GM21619 (cell line): Measurements from ENCODE around the gene ITGA7.
"Not testable (repeated sequence)": the region's sequence is repeated elsewhere in the genome, so short reads cannot be mapped to it uniquely, and the experiment has no call there.

Source experiments
- ATAC-seq: cut with Tn5 transposase; IDR thresholded peaks from one replicate; pipeline ENCODE4 v1.9.1; 2021; ENCODE audit not compliant: unreplicated experiment

The ITGA7 gene

DNA sequence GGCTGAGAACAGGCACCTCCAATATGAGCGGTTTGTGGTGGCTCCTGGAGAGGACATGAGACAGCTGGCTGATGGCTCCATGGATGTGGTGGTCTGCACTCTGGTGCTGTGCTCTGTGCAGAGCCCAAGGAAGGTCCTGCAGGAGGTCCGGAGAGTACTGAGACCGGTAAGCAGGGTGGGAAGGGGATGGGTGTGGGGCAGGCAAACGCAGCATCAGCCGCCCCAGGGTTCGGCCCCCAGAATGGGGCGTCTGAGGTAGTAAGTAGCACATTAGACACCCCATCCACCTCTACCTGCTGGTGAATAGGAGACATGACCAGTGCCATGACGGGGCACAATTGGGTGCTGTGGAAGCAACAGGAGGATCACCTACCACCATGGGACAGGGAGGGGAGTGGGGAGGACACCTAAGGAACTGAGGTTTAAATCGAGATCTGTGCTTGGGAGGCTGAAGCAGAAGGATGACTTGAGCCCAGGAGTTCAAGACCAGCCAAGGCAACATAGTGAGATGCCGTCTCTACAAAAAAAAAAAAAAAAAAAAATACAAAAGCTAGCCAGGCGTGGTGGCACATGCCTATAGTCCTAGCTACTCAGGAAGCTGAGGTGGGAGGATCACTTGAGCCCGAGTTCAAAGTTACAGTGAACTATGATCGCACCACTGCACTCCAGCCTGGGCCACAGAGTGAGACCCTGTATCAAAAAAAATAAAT lies 25.5 kb downstream of the ITGA7 start:
- no peak for ATAC-seq

DNA sequence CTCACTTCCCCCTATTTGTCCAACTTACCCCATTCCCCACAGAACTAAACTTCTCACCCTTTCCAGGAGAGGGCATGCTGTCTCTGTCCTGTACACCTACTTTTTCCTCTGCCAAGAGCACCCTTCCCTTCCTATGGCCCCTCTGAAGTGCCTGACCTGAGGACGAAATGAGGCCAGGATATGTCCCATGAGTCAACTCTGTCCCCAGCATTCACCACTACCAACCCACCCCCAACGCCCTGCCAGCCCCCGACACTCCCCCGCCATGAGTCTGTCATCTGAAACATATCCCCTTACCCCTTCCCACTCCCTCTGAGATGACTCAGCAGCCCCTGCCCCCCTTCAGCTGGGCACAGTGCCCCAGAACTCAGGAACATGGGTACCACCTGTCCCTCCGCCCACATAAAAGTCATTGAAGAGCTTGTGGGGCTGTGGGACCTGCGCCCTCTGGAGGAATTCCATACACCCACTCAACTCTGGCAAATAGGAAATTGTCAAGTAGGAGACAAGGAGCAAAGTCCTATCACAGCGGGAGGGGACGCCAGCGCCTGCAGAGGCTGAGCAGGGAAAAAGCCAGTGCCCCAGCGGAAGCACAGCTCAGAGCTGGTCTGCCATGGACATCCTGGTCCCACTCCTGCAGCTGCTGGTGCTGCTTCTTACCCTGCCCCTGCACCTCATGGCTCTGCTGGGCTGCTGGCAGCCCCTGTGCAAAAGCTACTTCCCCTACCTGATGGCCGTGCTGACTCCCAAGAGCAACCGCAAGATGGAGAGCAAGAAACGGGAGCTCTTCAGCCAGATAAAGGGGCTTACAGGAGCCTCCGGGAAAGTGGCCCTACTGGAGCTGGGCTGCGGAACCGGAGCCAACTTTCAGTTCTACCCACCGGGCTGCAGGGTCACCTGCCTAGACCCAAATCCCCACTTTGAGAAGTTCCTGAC lies 26.3 kb downstream of the ITGA7 start:
- ATAC-seq: no peak

DNA sequence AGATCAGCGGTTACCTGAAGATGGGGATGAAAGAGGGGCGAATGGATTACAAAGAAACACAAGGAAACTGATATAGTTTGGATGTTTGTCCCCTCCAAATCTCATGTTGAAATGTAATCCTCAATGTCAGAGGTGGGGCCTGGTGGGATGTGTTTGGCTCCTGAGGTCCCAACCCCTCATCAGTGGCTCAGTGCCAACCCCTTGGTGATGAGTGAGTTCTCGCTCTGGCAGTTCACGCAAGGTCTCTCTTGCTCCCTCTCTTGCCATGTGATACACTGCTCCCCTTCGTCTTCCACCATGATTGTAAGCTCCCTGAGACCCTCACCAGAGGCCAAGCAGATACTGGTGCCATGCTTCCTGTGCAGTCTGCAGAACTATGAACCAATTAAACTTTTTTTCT lies 28.0 kb downstream of the ITGA7 start:
- ATAC-seq: no peak

DNA sequence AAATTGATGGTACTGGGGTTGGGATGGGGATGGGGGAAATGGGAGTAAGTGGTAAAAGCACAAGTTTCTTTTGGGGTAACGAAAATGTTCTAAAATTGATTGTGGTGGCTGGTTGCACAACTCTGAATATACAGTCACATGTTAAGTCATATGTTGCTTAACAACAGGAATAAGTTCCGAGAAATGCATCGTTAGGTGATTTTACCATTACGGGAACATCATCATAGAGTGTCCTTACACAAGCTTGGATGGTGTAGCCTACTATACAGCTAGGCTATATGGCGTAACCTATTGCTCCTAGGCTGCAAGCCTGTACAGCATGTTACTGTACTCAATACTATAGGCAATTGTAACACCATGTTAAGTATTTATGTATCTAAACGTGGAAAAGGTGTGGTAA lies 31.0 kb downstream of the ITGA7 start:
- ATAC-seq: no peak

DNA sequence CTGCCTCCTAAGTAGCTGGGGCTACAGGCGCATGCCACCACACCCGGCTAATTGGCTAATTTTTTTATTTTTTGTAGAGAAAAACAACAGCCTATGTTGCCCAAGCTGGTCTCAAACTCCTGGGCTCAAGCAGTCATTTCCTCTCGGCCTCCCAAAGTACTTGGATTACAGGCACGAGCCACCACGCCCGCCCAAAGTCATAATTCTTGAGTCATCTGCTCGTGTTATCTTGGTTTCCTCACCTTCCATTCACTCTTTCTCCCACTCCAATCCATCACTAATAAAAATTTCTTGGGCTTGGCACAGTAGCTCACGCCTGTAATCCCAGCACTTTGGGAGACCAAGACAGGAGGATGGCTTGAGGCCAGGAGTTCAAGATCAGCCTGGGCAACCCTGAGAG lies 32.0 kb downstream of the ITGA7 start:
- no peak for ATAC-seq

DNA sequence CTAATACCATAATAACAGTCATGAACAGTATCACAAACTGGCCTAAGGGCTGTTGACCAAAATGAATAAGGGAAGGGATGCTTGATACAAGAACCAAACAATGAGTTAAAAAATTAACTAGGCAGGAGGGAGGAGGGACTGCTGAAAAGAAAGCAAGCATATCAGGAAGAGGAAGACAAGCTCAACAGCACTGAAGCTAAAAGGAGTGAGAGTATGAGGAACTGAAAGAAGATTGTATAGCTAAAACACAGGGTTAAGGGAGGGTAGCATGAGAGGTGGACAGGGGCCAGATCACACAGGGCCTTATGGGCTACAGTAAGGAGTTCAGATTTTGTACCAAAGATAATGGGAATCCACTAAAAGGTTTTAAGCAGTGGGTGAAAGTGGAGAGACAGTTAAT lies 34.1 kb downstream of the ITGA7 start:
- peak; percentile 98 for ATAC-seq

DNA sequence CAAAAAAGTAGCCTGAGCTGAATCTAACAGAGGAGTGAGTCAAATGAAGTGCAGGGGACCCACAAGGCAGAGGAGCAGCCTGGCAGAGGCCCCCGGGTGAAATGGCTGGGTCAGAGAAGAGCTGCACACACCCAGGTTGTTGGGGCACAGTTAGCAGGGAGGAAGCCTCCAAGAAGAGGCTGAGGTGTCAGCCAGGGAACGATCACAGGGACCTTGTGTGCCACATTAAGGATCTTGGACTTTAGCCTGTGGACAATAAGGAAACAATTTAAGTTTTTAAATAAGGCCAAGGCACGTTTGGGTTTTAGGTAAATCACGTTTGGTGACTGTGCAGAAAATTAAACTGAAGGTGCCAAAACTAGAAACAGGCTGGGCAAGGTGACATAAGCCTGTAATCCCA lies 36.0 kb downstream of the ITGA7 start:
- ATAC-seq: no peak

DNA sequence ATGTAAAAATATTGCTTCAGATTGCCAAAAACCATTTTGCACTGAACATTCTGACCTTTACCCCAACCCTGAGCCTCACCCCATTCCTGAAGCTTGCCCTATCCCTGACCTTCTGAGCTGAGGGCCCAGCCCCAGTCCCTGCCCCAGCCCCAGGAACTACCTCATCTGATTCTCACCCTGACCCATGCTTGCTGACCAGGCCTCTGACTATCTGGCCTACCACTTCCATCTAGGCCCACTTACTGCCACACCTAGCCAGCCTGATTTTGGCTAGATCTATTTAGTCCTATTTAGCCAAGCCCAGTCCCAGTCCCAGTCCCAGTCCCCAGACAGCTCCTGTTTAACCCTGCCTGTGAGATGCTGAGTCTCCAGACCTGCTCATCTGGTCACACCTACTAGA lies 37.4 kb downstream of the ITGA7 start:
- ATAC-seq: no peak

DNA sequence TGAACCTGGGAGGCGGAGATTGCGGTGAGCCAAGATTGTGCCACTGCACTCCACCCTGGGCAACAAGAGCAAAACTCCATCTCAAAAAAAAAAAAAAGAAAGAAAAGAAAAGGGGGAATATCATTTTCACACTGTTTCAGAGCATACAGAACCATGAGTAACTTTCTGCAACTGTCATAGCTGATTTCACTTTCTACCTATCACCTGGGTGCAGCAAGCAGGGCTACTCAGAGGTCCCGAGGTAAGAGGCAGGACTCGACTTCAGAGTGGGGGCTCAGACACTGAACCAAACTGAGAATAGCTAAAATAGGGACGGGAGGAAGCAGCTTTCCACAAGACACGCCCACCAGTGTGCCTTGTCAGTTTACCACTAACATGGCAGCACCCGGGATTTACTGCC lies 41.2 kb downstream of the ITGA7 start:
- ATAC-seq: no peak

DNA sequence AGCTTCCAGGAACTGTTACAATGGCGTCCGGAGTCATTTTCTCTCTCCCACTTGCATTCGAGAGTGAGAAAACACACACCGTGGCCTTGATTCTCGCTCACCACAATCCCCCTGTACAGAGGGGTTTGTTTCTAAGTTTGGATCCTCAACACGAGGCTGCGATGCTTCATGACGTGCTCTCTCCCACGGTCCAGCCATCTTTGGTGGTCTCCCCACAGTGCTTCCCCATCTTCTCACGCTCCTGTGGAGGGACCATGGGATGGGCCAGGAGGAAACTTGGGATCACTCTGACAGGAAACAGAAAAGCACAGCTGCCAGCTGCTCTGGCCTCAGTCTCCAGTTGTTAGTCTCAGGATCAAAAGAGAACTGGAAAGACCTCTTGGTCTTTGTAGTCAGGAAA lies 42.9 kb downstream of the ITGA7 start:
- ATAC-seq: no peak

DNA sequence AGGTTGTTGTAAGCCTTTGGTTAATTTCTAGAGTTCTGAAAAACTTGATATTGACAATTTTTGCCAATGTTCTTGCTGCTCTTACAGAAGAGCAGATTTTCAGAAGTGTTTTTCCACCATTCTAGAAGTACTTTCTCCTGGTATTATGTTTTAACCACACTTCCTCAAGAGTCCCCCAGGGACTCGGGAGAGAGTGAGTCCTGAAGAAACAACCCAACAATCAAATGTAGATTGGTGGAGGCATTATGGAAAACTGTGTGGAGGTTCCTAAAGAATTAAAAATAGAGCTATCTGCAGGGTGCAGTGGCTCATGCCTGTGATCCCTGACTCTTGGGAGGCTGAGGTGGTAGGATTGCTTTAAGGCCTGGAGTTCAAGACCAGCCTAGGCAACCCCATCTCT lies 44.3 kb downstream of the ITGA7 start:
- ATAC-seq: no peak

DNA sequence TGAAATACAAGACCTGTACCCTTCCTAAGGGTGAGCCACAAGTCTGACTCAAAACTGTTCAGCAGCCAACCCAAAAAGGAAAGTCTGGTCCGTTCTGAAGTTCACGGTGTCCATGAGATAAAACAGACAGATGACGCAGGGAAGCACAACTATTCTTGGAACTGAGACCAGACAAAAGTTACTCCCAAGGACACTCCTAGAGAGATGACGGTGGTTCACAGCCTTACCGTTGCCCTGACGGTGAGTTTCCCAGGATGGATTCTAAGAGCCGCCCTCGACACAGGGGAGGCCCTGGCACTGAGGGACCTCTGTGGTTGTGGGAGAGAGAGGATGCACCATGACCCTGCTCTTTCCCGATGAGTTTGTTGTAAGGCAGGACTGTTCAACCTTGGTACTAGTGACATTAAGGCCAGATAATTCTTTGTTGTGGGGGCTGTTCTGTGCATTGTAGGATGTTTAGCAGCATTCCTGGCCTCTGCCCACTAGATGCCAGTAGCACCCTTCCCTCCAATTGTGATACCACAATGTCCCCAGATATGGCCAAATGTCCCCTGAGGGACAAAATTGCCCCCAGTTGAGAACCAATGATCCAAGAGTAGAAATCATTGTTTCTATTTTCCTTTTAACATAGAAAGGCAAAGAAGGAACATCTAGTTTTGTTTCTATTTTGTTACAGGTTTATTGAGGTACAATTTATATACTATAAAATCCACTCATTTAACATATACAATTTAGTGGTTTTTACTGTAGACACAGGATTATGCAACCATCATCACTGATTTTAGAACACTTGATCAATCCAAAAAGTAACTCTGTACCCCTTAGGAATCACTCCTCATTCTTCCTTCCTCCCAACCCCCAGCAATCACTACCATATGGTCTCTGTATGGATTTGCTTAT lies 48.0 kb downstream of the ITGA7 start:
- no peak for ATAC-seq

DNA sequence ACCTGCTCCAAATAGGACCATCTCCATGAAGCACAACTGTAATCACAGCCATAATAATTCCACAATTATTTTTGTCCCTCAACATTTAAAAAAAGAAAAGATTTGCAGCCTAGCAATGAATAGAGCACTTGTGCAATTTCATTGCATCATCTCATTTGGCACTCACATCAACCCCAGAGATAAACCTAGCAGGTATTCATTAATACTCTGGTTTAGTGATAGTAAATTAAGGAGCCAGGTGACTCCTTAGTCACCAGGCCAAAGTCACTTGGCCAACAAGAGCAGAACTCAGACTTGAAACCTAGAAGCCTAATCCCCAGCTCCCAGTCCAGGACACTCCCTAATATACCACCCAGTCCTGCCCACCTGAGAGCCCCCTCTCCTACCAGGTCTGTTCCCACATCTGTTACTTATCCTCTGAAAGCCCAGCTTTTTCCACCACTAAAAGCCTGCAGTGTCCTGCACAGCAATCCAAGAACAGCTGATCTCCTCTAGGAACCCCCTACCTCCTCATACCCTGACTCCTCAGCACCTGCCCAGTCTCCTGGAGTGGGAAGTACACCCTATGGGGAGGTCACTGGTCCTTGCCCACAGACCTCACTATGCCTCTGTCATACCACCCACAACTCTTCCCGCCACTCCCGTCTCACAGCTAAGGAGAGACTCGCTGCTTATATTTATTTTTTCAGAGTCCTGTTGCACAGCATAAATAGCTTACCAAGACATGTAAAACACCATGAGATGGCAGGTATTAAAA lies 48.9 kb downstream of the ITGA7 start:
- no peak for ATAC-seq

DNA sequence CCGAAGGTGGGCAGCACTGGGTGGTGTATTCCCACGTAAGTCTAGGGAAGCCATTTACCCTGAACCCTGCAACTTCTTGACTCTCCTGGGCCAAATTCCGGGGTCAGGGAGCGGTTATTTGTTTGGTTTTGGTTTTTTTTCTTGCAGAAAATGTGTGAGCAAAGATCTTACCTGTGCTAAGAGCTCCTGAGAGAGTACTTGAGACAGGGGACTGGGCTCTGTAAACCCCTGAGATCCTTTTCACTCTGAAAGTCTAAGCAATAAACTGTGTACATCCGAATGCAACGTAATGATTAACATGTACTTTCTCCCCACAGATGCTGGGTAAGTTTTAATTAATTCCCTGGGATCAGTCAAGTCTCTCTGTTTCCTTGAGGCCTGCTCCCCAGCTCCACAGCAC lies 49.5 kb downstream of the ITGA7 start:
- no peak for ATAC-seq

DNA sequence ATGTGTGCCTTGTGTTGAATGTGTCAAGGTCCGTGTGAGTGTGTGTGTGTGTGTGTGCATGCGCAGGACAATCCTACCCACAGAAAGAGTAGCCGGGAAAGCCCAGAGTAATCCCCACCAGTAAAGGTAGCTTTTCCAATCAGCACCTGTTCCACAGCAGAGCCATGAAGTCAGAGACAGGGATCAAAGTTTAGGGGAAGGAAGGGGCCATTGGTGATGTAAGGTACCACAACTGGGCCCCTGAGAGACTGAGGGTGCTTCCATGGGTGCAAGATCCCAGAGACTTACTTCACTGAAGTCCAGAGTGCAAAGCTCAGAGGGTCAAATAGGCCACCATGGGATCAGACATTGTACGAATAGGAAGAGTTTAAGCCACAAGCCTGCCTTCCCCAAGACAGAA lies 50.5 kb downstream of the ITGA7 start:
- ATAC-seq: no peak

DNA sequence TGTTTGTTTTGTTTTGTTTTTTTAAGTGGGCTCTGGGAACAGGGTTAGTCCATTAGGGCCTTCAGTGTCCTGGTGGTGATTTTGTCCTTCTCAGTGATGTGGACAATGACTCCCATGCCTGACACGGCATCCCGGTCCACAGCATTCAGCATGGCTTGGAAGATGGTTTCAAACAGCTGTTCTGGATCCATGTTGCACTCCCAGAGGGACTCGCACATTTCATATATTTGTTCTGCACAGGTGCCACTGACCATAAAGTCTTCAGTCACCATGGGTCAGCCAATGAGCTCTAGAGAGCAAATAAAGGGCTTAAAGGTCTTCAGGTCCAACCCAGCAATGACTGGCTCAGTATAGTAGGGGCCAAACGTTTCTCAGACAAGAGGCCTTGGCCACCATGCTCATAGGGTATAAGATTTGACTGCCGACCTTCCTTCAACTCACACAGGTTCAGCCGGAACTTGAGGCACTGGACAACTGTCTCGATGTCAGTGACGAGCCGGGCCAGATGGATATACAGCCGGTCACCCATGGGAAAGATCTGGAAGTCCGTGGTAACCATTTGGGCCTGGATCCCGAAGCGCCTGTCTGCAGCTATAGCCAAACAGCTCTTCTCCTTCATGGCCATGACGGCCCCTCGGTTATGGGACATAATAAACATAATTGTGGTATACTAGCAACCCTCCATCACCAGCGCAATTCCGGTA lies 53.0 kb downstream of the ITGA7 start:
- no peak for ATAC-seq

DNA sequence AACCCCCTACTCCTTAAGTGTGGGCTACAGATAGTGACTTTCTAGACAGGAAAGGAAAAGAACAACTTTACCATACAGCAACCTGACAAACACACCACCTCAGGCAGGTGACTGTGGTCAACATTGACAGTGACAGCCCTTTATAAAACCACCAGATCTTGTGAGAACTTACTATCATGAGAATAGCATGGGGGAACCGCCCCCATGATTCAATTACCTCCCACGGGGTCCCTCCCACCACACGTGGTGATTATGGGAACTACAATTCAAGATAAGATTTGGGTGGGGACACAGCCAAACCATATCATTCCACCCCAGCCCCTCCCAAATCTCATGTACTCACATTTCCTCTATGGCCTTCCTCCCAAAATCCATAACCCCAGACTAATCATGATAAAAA lies 54.7 kb downstream of the ITGA7 start:
- ATAC-seq: no peak

DNA sequence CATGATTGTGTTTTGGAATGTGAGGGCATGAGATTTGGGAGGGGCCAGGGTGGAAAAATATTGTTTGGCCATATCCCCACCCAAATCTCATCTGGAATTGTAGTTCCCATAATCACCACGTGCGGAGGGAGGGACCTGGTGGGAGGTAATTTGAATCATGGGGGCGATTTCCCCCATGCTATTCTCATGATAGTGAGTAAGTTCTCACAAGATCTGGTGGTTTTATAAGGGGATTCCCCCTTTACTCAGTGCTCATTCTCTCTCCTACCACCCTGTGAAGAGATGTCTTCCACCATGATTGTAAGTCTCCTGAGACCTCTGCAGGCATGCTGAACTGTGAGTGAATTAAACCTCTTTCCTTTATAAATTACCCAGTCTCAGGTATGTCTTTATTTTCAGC lies 55.4 kb downstream of the ITGA7 start:
- no peak for ATAC-seq

DNA sequence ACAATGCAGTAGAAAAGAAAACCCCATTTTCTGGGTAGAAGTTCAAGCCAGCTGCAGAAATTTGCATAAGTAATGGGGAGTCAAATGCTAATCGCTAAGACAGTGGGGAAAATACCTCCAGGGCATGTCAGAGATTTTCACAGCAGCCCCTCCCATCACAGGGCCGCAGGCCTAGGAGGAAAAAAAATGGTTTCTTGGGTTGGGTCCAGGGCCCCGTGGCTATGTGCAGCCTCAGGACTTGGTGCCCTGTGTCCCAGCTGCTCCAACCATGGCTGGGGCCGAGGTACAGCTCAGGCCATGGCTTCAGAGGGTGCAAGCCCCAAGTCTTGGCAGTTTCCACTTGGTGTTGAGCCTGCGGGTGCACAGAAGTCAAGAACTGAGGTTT lies 56.4 kb downstream of the ITGA7 start:
- ATAC-seq: no peak

DNA sequence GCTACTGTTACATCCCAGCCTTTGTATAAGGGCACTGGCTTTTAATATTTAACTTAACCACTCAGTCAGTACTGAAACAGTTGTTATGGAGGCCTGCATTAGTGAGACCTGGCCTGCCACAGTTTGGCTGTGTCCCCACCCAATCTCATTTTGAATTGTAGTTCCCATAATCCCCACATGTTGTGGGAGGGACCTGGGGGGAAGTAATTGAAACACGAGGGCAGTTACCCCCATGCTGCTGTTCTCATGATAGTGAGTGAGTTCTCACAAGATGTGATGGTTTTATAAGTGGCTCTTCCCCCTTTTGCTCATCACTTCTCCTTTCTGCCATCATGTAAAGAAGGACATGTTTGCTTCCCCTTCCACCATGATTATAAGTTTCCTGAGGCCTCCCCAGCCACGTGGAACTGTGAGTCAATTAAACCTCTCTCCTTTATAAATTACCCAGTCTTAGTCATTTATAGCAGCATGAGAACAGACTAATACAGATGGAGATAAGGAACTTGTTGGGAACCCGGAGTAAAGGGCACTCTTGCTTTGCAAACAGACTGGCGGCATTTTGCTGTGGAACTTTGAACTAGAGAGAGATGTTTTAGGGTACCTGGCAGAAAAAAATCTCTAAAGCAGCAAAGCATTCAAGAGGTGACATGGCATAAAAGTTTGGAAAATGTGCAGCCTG lies 56.9 kb downstream of the ITGA7 start:
- ATAC-seq: not testable (repeated sequence)
